ENCODE data around the gene SLC6A6. TPM values are rescaled to one million over a fixed set of nuclear protein-coding genes. Genes with fewer than 3 reads are reported as not detected.
A peak's percentile ranks its signal among the peaks of the same experiment; 100 is the strongest.
"Not testable (repeated sequence)": the region's sequence is repeated elsewhere in the genome, so short reads cannot be mapped to it uniquely, and the experiment has no call there.

The SLC6A6 gene
- polyA plus RNA-seq, 1 donor from 2014 or later: 7.6 TPM

- no peak overlapping the region for H3K27ac Mint-ChIP-seq
- no peak overlapping the region for H3K4me3 Mint-ChIP-seq
Measured at GRCh38 chr3:14510838-14511622, 108.6 kb downstream of the SLC6A6 start.

GRCh38 chr3:14511623-14512280, 109.3 kb downstream of the SLC6A6 start:
- no peak overlapping the region for H3K27ac Mint-ChIP-seq
- H3K9me3 Mint-ChIP-seq: no peaks in the 10 kb centered on the region
- H3K36me3 Mint-ChIP-seq: no peaks in the 10 kb centered on the region

More at GRCh38 chr3:14510838-14511622, 108.6 kb downstream of the SLC6A6 start:
- Mint-ChIP-seq H3K27me3 (peaks cover 11% of the 10 kb centered on the region), H3K36me3 (no peaks in the 10 kb centered on the region), H3K4me1 (peaks cover 0 to 4% (median 0%) of the 10 kb centered on the region in 3 donors), H3K9me3 (no peaks in the 10 kb centered on the region)

GRCh38 chr3:14512281-14512941, 110.0 kb downstream of the SLC6A6 start:
- H3K9me3 Mint-ChIP-seq: no peaks in the 10 kb centered on the region
- no peak overlapping the region for H3K4me3 Mint-ChIP-seq
- peaks cover 9% of the 10 kb centered on the region for H3K27me3 Mint-ChIP-seq
- H3K36me3 Mint-ChIP-seq: no peaks in the 10 kb centered on the region
- H3K27ac Mint-ChIP-seq: no peak overlapping the region
- peaks cover 0 to 4% (median 0%) of the 10 kb centered on the region in 3 donors for H3K4me1 Mint-ChIP-seq

More at GRCh38 chr3:14511623-14512280, 109.3 kb downstream of the SLC6A6 start:
- H3K4me1 Mint-ChIP-seq: peaks cover 0 to 4% (median 0%) of the 10 kb centered on the region in 3 donors
- peaks cover 9% of the 10 kb centered on the region for H3K27me3 Mint-ChIP-seq
- no peak overlapping the region for H3K4me3 Mint-ChIP-seq

GRCh38 chr3:14512942-14513327, 110.5 kb downstream of the SLC6A6 start:
- peaks cover 11% of the 10 kb centered on the region for H3K27me3 Mint-ChIP-seq
- no peaks in the 10 kb centered on the region for H3K36me3 Mint-ChIP-seq
- no peaks in the 10 kb centered on the region for H3K9me3 Mint-ChIP-seq
- no peak overlapping the region for H3K4me3 Mint-ChIP-seq
- H3K4me1 Mint-ChIP-seq: peaks cover 0 to 7% (median 0%) of the 10 kb centered on the region in 3 donors
- no peak overlapping the region for H3K27ac Mint-ChIP-seq

GRCh38 chr3:14513566-14514322, 111.3 kb downstream of the SLC6A6 start:
- H3K27me3 Mint-ChIP-seq: peaks cover 7% of the 10 kb centered on the region
- H3K4me3 Mint-ChIP-seq: no peak overlapping the region
- no peaks in the 10 kb centered on the region for H3K36me3 Mint-ChIP-seq
- H3K9me3 Mint-ChIP-seq: no peaks in the 10 kb centered on the region
- H3K4me1 Mint-ChIP-seq: peaks cover 0 to 6% (median 0%) of the 10 kb centered on the region in 3 donors
- H3K27ac Mint-ChIP-seq: peak overlapping the region in 1 of 3 donors; percentile 63

- Mint-ChIP-seq H3K27ac (peak overlapping the region in 1 of 3 donors; percentile 63), H3K4me1 (peaks cover 0 to 3% (median 0%) of the 10 kb centered on the region in 3 donors), H3K27me3 (peaks cover 7% of the 10 kb centered on the region), H3K36me3 (no peaks in the 10 kb centered on the region), H3K4me3 (no peak overlapping the region), H3K9me3 (no peaks in the 10 kb centered on the region)
Measured at GRCh38 chr3:14514323-14514720, 111.9 kb downstream of the SLC6A6 start.

GRCh38 chr3:14515526-14515925, 113.1 kb downstream of the SLC6A6 start:
- not testable (repeated sequence) for H3K9me3 Mint-ChIP-seq, H3K36me3 Mint-ChIP-seq, H3K27ac Mint-ChIP-seq, H3K4me1 Mint-ChIP-seq, H3K4me3 Mint-ChIP-seq, H3K27me3 Mint-ChIP-seq

- H3K27ac Mint-ChIP-seq: no peak overlapping the region
Measured at GRCh38 chr3:14516738-14517345, 114.4 kb downstream of the SLC6A6 start.

GRCh38 chr3:14517601-14518431, 115.4 kb downstream of the SLC6A6 start:
- H3K36me3 Mint-ChIP-seq: no peaks in the 10 kb centered on the region
- H3K9me3 Mint-ChIP-seq: no peaks in the 10 kb centered on the region
- no peak overlapping the region for H3K4me3 Mint-ChIP-seq
- peaks cover 0 to 3% (median 0%) of the 10 kb centered on the region in 3 donors for H3K4me1 Mint-ChIP-seq
- H3K27ac Mint-ChIP-seq: peak overlapping the region in 1 of 3 donors; percentile 31
- peaks cover 9% of the 10 kb centered on the region for H3K27me3 Mint-ChIP-seq

More at GRCh38 chr3:14516738-14517345, 114.4 kb downstream of the SLC6A6 start:
- Mint-ChIP-seq H3K4me1 (peaks cover 0 to 3% (median 0%) of the 10 kb centered on the region in 3 donors), H3K36me3 (no peaks in the 10 kb centered on the region), H3K9me3 (no peaks in the 10 kb centered on the region), H3K4me3 (no peak overlapping the region), H3K27me3 (peaks cover 9% of the 10 kb centered on the region)

- Mint-ChIP-seq H3K4me1 (peaks cover 0 to 3% (median 0%) of the 10 kb centered on the region in 3 donors), H3K4me3 (no peak overlapping the region), H3K36me3 (no peaks in the 10 kb centered on the region), H3K27ac (no peak overlapping the region), H3K9me3 (no peaks in the 10 kb centered on the region), H3K27me3 (peaks cover 9% of the 10 kb centered on the region)
Measured at GRCh38 chr3:14518432-14518802, 116.0 kb downstream of the SLC6A6 start.

GRCh38 chr3:14518893-14519292, 116.5 kb downstream of the SLC6A6 start:
- H3K27me3 Mint-ChIP-seq: peaks cover 9% of the 10 kb centered on the region
- H3K4me3 Mint-ChIP-seq: no peak overlapping the region
- no peak overlapping the region for H3K27ac Mint-ChIP-seq
- peaks cover 0 to 3% (median 0%) of the 10 kb centered on the region in 3 donors for H3K4me1 Mint-ChIP-seq
- no peaks in the 10 kb centered on the region for H3K9me3 Mint-ChIP-seq
- no peaks in the 10 kb centered on the region for H3K36me3 Mint-ChIP-seq

GRCh38 chr3:14519406-14519805, 117.0 kb downstream of the SLC6A6 start:
- Mint-ChIP-seq H3K4me1 (peaks cover 0 to 3% (median 0%) of the 10 kb centered on the region in 3 donors), H3K9me3 (no peaks in the 10 kb centered on the region), H3K36me3 (no peaks in the 10 kb centered on the region), H3K4me3 (no peak overlapping the region), H3K27me3 (peaks cover 9% of the 10 kb centered on the region), H3K27ac (no peak overlapping the region)

- Mint-ChIP-seq H3K9me3 (no peaks in the 10 kb centered on the region), H3K4me1 (peaks cover 0 to 3% (median 0%) of the 10 kb centered on the region in 3 donors), H3K27me3 (peaks cover 9% of the 10 kb centered on the region), H3K27ac (no peak overlapping the region), H3K4me3 (no peak overlapping the region), H3K36me3 (peaks cover 1% of the 10 kb centered on the region)
Measured at GRCh38 chr3:14520149-14520548, 117.7 kb downstream of the SLC6A6 start.

All from IgD-negative memory B cell (primary cell).